Adrenal gland (tissue), 12 donors: ENCODE data around the gene COL6A2. TPM values are rescaled to one million over a fixed set of nuclear protein-coding genes. Genes with fewer than 3 reads are reported as not detected.
A peak's percentile ranks its signal among the peaks of the same experiment; 100 is the strongest.
"Not testable (repeated sequence)": the region's sequence is repeated elsewhere in the genome, so short reads cannot be mapped to it uniquely, and the experiment has no call there.

Source experiments
- DNase-seq, 7 donors: peaks; one replicate each; pipeline ENCODE4 v3.0.0-alpha.2; 2019 to 2020
- H3K27ac ChIP-seq, 5 donors: fragments of 200-600 bp; sonication (generic) in 4 of 5; 1 replicate in 3 of 5; 2 replicates in 2 of 5; pipeline versions ENCODE4 v1.5.1 to v1.8.0; 2016 to 2020; ENCODE audit warnings: mild to moderate bottlenecking in 1 of 5
- H3K27me3 ChIP-seq: fragments of 200-600 bp; 2 replicates; pipeline ENCODE4 v1.8.0; 2021
- H3K36me3 ChIP-seq, 2 donors: fragments of 200-600 bp; replicated peaks in 1 of 2; 1 replicate in 1 of 2; 2 replicates in 1 of 2; pipeline versions ENCODE4 v1.5.1 to v1.8.0; 2018 to 2022
- H3K4me1 ChIP-seq, 2 donors: fragments of 200-600 bp; replicated peaks in 1 of 2; 1 replicate in 1 of 2; 2 replicates in 1 of 2; pipeline versions ENCODE4 v1.5.1 to v1.8.0; 2018 to 2021
- H3K4me3 ChIP-seq, 4 donors: fragments of 200-600 bp; sonication (generic) in 3 of 4; one replicate each; pipeline ENCODE4 v1.5.1; 2016 to 2018
- H3K9me3 ChIP-seq, 3 donors: fragments of 200-600 bp; sonication (generic) in 1 of 3; replicated peaks in 1 of 3; 1 replicate in 2 of 3; 2 replicates in 1 of 3; pipeline versions ENCODE4 v1.5.1 to v1.8.0; 2016 to 2021
- POLR2A ChIP-seq, 2 donors: fragments of 450-650 bp; IDR thresholded peaks; one replicate each; pipeline ENCODE4 v1.6.1; 2017; ENCODE audit warnings: antibody characterized with exemption in 2 of 2, mild to moderate bottlenecking in 2 of 2, moderate library complexity in 1 of 2
- WGBS, 4 donors: extraction: QIAGEN DNeasy Blood & Tissue Kit in 2 of 4; methylation state at CpG; one replicate each; pipeline versions ENCODE4 v1.1.5 to v1.1.7; 2013 to 2017; 5-methylcytosine and 5-hydroxymethylcytosine counted together
- intact Hi-C, 2 donors: fragments of 100-400 bp; cut with DNase I; formaldehyde crosslinking; loops; one replicate each; pipeline versions ENCODE4 v1.14.1 to v1.15.0; 2022 to 2023
- polyA plus RNA-seq, 3 donors: library from polyadenylated mRNA; stranded (reverse); fragments of 200-250 nt in 2 of 3; fragments of 350-450 nt in 1 of 3; fragmentation: Illumina TruSeq in 1 of 3; extraction: RNeasy Lipid Tissue Mini Kit (QIAGEN cat#74804) in 1 of 3; gene quantifications; one replicate each; pipeline ENCODE4 v1.2.3, GENCODE V29; 2013 to 2014
- total RNA-seq, 9 donors: library from RNA; depleted of rRNA in 4 of 9; stranded (reverse); fragments of >200 nt in 4 of 9; fragments of 120-200 nt in 1 of 9; fragmentation: NEBNext Ultra II Directional in 1 of 9; extraction: Animal tissue kit (Norgen Biotek cat#: 25700) in 1 of 9; gene quantifications; one replicate each; pipeline versions ENCODE4 v1.1.0 to v1.2.4, GENCODE V29; 2013 to 2023
- TF ChIP-seq, protein P1 (sequence below), 6 experiments: fragments of 450-650 bp in 4 of 6; fragments of 200-600 bp in 2 of 6; sonication (generic) in 1 of 6; IDR thresholded peaks; 1 replicate in 5 of 6; 2 replicates in 1 of 6; pipeline versions ENCODE4 v1.5.1 to v1.8.0; 2016 to 2021; ENCODE audit warnings: antibody characterized with exemption in 6 of 6, mild to moderate bottlenecking in 2 of 6, moderate library complexity in 1 of 6
- donor health status: healthy with polysubstance abuse.
- donor health status: Bipolar disorder and iron deficiency.
- donor health status: DM: yes; HTN: yes; CAD: no.
- donor health status: DM: no; HTN: no; CAD: no.
- donor health status: DM: no; HTN: no; CAD: no.
- donor health status: DM: yes; HTN: yes; CAD: no.

Gene COL6A2
- total and polyA plus RNA-seq, 12 donors, result 19.0 to 543 (median 181) TPM

DNA sequence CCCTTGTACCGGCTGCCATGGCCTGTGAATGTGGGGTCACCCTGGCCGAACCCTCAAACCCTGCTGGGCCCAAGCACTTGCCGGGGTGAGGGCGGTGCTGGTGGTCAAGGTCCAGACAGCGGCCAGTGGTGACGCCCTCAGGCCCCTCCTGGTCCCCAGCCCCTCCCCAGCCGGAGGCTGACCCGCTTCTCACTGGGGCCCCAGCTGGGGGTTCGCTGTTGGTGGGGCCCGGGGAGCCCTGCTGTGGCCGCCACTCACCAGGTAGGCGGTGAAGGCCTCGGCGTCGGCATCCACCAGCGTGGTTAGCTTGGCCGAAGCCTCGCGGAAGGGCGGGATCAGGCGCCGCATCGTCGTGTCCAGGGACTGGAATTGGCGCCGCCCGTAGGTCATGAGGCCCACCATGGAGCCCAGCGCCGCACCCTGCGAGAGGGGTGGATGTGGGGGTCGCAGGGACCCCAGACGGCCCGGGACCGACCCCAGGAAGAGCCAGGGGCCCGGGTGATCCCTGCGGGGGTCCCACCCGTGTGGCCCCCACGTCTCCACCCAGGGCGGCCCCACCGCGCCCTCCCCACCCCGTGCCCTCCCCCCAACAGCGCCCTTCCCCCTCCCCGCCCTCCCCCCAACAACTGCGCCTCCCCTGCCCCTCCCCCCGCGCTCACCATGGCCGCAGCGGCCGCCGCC is 47.4 kb downstream of the COL6A2 start:
- no peak overlapping the region for H3K27ac ChIP-seq
- H3K27me3 ChIP-seq, result no peaks in the 10 kb centered on the region
- H3K36me3 ChIP-seq, result no peaks in the 10 kb centered on the region
- no peak for DNase-seq
- no peaks in the 10 kb centered on the region for H3K9me3 ChIP-seq
- H3K4me1 ChIP-seq, result peaks cover 0 to 4% of the 10 kb centered on the region in 2 donors
- no peak overlapping the region for H3K4me3 ChIP-seq
- 73 to 96% (median 90%) methylated on average over 16 to 47 of the region's 51 CpGs for WGBS, 4 donors
- TF ChIP-seq, protein P1, sequence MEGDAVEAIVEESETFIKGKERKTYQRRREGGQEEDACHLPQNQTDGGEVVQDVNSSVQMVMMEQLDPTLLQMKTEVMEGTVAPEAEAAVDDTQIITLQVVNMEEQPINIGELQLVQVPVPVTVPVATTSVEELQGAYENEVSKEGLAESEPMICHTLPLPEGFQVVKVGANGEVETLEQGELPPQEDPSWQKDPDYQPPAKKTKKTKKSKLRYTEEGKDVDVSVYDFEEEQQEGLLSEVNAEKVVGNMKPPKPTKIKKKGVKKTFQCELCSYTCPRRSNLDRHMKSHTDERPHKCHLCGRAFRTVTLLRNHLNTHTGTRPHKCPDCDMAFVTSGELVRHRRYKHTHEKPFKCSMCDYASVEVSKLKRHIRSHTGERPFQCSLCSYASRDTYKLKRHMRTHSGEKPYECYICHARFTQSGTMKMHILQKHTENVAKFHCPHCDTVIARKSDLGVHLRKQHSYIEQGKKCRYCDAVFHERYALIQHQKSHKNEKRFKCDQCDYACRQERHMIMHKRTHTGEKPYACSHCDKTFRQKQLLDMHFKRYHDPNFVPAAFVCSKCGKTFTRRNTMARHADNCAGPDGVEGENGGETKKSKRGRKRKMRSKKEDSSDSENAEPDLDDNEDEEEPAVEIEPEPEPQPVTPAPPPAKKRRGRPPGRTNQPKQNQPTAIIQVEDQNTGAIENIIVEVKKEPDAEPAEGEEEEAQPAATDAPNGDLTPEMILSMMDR (IDR thresholded peaks at IDR 0.05), result no peak
- no peak for TF ChIP-seq POLR2A (IDR thresholded peaks at IDR 0.05)
- intact Hi-C loops, result loop anchor here (10.0 kb wide), 2 partner anchors 80 to 110 kb away; partner anchors contain the start of gene LSS (in 1 of the 2)

DNA sequence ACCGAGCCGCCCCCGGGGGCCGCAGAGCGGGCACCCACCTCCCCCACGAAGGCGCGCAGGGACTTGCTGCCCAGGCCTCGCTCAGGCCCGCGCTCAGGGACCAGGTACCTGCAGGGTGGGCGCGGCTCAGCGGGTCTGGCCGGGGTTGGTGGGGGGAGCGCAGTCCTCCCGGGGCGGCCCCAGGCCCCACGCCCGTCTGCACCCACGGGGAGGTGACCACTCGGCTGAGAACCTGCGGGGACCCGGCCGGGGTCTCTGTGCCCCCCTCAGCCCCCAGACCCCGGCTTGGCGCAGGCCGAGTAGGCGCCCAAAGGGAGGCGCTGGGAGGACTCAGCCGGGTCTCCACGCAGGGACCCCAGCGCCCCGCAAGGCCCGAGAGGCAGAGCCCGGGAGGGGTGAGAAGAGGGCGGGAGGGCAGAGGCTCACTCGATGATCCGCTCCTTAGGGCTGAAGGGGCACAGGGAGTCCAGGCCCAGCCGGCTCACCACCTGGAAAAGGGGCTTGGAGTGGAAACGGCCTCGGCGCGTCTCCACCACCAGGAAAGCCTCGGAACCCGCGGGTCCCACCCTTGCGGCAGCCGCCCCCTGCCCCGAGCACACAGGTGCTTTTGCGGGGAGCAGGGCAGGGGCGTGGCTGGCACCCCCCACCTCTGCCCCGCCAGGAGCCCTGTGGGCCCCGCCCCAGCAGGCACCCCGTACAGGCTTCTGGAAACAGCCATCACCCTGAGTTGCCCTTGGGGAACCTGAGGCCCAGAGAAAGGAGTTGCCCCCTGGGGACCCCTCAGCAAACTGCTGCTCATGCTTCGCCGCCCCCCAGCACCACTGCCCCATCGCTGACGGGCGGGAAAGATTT is 48.2 kb downstream of the COL6A2 start:
- no peak for DNase-seq
- Histone ChIP-seq H3K27ac (no peak overlapping the region), H3K4me1 (peaks cover 0 to 4% of the 10 kb centered on the region in 2 donors), H3K9me3 (no peaks in the 10 kb centered on the region), H3K36me3 (no peaks in the 10 kb centered on the region), H3K4me3 (no peak overlapping the region), H3K27me3 (no peaks in the 10 kb centered on the region)
- WGBS, 4 donors, result 91 to 95% (median 93%) methylated on average over 18 to 60 of the region's 60 CpGs
- intact Hi-C loops, result loop anchor here (10.0 kb wide), 2 partner anchors 79 to 109 kb away; partner anchors contain the start of gene LSS (in 1 of the 2)
- TF ChIP-seq, protein P1 (IDR thresholded peaks at IDR 0.05), result no peak
- no peak for TF ChIP-seq POLR2A (IDR thresholded peaks at IDR 0.05)

DNA sequence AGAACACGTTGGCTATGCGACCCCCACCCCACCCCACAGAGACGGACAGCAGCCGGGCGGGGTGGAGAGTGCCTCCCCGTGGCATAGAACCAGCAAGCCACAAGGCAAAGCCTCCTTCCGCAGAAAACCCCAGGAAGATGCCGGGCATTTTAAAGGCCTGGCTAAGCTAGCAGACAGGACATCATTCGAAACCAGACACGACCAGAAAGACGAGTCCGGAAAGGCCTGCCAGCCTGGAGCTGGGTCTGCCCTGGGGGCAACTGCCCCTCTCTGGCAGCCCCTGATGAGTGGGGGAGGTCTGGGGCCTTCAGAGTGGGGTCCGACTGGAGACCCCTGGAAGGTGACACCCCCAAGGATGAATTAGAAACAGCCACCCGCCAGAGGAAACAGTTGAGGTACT is 48.9 kb downstream of the COL6A2 start:
- no peak for TF ChIP-seq POLR2A (IDR thresholded peaks at IDR 0.05)
- TF ChIP-seq, protein P1 (IDR thresholded peaks at IDR 0.05), result no peak
- H3K4me1 ChIP-seq, result peaks cover 0 to 4% of the 10 kb centered on the region in 2 donors
- 75 to 83% (median 81%) methylated on average over 8 to 14 of the region's 14 CpGs for WGBS, 4 donors
- H3K27me3 ChIP-seq, result no peaks in the 10 kb centered on the region
- H3K27ac ChIP-seq, result no peak overlapping the region
- H3K36me3 ChIP-seq, result no peaks in the 10 kb centered on the region
- peak in 1 of 7 donors; percentile 15 for DNase-seq
- H3K9me3 ChIP-seq, result no peaks in the 10 kb centered on the region
- intact Hi-C loops, result loop anchor here (10.0 kb wide), 2 partner anchors 78 to 108 kb away; partner anchors contain the start of gene LSS (in 1 of the 2)
- no peak overlapping the region for H3K4me3 ChIP-seq

DNA sequence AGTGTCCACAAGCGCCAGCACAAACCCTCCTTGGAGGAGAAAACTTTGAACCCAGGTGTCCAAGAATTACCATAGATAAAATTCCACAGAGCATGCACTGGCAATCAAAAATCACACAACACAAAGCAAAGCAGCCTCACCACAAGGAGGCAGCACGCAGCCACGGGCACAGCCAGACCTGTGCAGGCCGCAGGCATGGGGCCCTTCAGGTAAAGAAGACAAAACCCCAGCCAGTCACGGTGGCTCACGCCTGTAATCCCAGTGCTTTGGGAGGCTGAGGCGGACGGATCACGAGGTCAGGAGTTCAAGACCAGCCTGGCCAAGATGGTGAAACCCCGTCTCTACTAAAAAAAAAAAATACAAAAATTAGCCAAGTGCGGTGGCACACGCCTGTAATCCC is 49.5 kb downstream of the COL6A2 start:
- 75 to 92% (median 82%) methylated on average over 5 to 12 of the region's 12 CpGs for WGBS, 4 donors
- H3K27me3 ChIP-seq, H3K9me3 ChIP-seq, H3K4me3 ChIP-seq, H3K4me1 ChIP-seq, H3K36me3 ChIP-seq, H3K27ac ChIP-seq: not testable (repeated sequence)
- TF ChIP-seq, protein P1 (IDR thresholded peaks at IDR 0.05), result peak; percentile 40 to 60 (median 54)
- peak; percentile 53 to 79 (median 71) for DNase-seq
- intact Hi-C loops, result loop anchor here (10.0 kb wide), 2 partner anchors 77 to 107 kb away; partner anchors contain the start of gene LSS (in 1 of the 2)
